Stimulated activated naive CD8-positive, alpha-beta T cell treated with anti-CD3 and anti-CD28 coated beads, Interleukin-15, Interleukin-2, amounts not matched to agents 100 U/mL and 50 U/mL, for 24 hours (primary cell): Measurements from ENCODE around the gene CERT1.
A peak's percentile ranks its signal among the peaks of the same experiment; 100 is the strongest.
"Not testable (repeated sequence)": the region's sequence is repeated elsewhere in the genome, so short reads cannot be mapped to it uniquely, and the experiment has no call there.

Experiments used
- ATAC-seq: fragments of 150-1000 bp; cut with Tn5 transposase; one replicate; pipeline ENCODE4 v1.10.0; 2021
- DNase-seq: peaks from one replicate; pipeline ENCODE4 v3.0.0; 2021

The CERT1 gene

GRCh38 chr5:75349663-75350062, 161.8 kb downstream of the CERT1 start:
- no peak for ATAC-seq

GRCh38 chr5:75348241-75348640, 163.2 kb downstream of the CERT1 start:
- no peak for DNase-seq
- no peak for ATAC-seq

More at GRCh38 chr5:75349663-75350062, 161.8 kb downstream of the CERT1 start:
- no peak for DNase-seq

GRCh38 chr5:75342836-75343235, 168.6 kb downstream of the CERT1 start:
- DNase-seq = no peak
- ATAC-seq = no peak

GRCh38 chr5:75341934-75342333, 169.5 kb downstream of the CERT1 start:
- DNase-seq (no peak), ATAC-seq (no peak)

- ATAC-seq (no peak), DNase-seq (no peak)
Measured at GRCh38 chr5:75340714-75341478, 170.5 kb downstream of the CERT1 start.

- ATAC-seq = no peak
Measured at GRCh38 chr5:75338408-75338807, 173.0 kb downstream of the CERT1 start.

GRCh38 chr5:75337366-75338021, 173.9 kb downstream of the CERT1 start:
- DNase-seq (peak; percentile 37), ATAC-seq (no peak)

More at GRCh38 chr5:75338408-75338807, 173.0 kb downstream of the CERT1 start:
- no peak for DNase-seq

- DNase-seq (peak; percentile 96), ATAC-seq (peak; percentile 99)
Measured at GRCh38 chr5:75336615-75337336, 174.7 kb downstream of the CERT1 start, which contains the start of gene HMGCR. Gene HMGCR (plus strand): TSS chr5:75337220. CDS start chr5:75342606, 5,386 bp downstream.

GRCh38 chr5:75335952-75336614, 175.3 kb downstream of the CERT1 start:
- DNase-seq (no peak), ATAC-seq (no peak)

- DNase-seq (no peak), ATAC-seq (no peak)
Measured at GRCh38 chr5:75335486-75335885, 175.9 kb downstream of the CERT1 start.

GRCh38 chr5:75334413-75334812, 177.0 kb downstream of the CERT1 start:
- ATAC-seq, DNase-seq: not testable (repeated sequence)

GRCh38 chr5:75333759-75334158, 177.7 kb downstream of the CERT1 start:
- not testable (repeated sequence) for ATAC-seq, DNase-seq

- DNase-seq = no peak
- ATAC-seq = no peak
Measured at GRCh38 chr5:75331095-75332090, 180.0 kb downstream of the CERT1 start.

GRCh38 chr5:75330404-75330803, 181.0 kb downstream of the CERT1 start:
- DNase-seq = no peak
- no peak for ATAC-seq
